Neutrophil (primary cell): ENCODE data around the gene RPL3.

Source experiments
- H3K27ac ChIP-seq: fragments of 200-600 bp; sonication (generic); 2 replicates; pipeline ENCODE4 v1.5.1; 2016; ENCODE audit warnings: mild to moderate bottlenecking, moderate library complexity
- H3K27me3 ChIP-seq: fragments of 200-600 bp; sonication (generic); 2 replicates; pipeline ENCODE4 v1.6.0; 2016; ENCODE audit warnings: mild to moderate bottlenecking
- H3K36me3 ChIP-seq: fragments of 200-600 bp; sonication (generic); 2 replicates; pipeline ENCODE4 v1.5.1; 2017
- H3K4me1 ChIP-seq, 2 experiments: fragments of 200-600 bp in 1 of 2; sonication (generic) in 1 of 2; 1 replicate in 1 of 2; 2 replicates in 1 of 2; pipeline versions ENCODE4 v1.5.1 to v1.6.1; 2013 to 2016; ENCODE audit warnings: low read depth in 1 of 2, low read length in 1 of 2, mild to moderate bottlenecking in 1 of 2, moderate library complexity in 1 of 2; ENCODE audit not compliant: control insufficient read depth in 1 of 2, insufficient read depth in 1 of 2
- H3K4me3 ChIP-seq, 2 experiments: fragments of 200-600 bp in 1 of 2; sonication (generic) in 1 of 2; 1 replicate in 1 of 2; 2 replicates in 1 of 2; pipeline ENCODE4 v1.5.1; 2013 to 2016; ENCODE audit warnings: low read depth in 1 of 2, low read length in 1 of 2, mild to moderate bottlenecking in 1 of 2, moderate library complexity in 1 of 2
- H3K9me3 ChIP-seq: fragments of 200-600 bp; sonication (generic); 2 replicates; pipeline ENCODE4 v1.5.1; 2016
- TF ChIP-seq, protein P1 (sequence below): fragments of 200-600 bp; sonication (generic); IDR thresholded peaks from 2 replicates; pipeline ENCODE4 v1.5.1; 2016; ENCODE audit warnings: antibody characterized with exemption

Gene RPL3

DNA sequence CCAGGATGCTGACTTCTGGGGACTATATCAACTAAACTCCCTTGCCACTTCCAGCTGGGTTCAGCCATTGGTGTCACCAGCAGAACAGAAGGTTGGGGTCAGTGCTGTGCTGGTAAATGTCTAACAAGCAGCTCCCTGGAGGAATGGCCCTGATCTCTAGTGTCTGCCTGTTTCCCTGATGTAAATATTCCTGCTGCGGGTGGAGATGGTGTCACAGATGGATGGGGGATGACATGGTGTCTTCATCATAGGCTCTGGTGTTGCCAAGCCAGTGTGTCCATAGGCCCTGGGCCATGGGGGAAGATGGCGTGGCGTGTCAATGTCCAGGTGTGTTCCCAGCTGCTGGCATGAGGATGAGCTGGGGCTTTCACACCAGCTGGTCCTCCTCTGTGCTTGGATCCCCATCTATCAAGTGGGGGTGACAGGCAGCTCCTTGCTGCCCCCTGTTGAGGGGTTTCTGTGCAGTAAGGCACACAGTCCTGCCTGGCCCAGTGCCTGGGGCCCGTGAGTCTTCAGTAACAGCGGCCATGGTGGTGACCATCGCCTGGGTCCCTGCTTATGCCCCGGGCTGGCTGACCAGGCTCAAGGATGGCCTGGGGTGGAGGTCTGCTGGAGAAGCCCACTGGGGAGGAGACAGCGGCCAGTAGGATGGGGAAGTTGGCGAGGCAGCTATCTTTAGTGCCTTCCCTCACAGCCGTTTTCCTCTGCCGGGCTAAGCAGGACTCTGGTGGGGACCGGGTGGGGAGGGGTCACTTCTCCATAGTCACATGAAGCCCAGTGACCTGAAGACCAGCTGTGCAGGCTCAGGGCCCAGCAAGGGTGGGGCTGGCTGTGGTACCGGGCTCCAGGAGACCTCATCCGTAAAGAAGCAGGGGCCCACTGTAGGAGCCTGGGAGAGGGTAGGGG is 12.7 kb downstream of the RPL3 start:
- Histone ChIP-seq H3K27me3 (peaks cover 32% of the 10 kb centered on the region), H3K9me3 (no peaks in the 10 kb centered on the region), H3K36me3 (peaks cover 4% of the 10 kb centered on the region), H3K4me1 (peaks cover 0 to 6% of the 10 kb centered on the region in 2 experiments), H3K4me3 (no peak overlapping the region), H3K27ac (no peak overlapping the region)
- TF ChIP-seq, protein P1, sequence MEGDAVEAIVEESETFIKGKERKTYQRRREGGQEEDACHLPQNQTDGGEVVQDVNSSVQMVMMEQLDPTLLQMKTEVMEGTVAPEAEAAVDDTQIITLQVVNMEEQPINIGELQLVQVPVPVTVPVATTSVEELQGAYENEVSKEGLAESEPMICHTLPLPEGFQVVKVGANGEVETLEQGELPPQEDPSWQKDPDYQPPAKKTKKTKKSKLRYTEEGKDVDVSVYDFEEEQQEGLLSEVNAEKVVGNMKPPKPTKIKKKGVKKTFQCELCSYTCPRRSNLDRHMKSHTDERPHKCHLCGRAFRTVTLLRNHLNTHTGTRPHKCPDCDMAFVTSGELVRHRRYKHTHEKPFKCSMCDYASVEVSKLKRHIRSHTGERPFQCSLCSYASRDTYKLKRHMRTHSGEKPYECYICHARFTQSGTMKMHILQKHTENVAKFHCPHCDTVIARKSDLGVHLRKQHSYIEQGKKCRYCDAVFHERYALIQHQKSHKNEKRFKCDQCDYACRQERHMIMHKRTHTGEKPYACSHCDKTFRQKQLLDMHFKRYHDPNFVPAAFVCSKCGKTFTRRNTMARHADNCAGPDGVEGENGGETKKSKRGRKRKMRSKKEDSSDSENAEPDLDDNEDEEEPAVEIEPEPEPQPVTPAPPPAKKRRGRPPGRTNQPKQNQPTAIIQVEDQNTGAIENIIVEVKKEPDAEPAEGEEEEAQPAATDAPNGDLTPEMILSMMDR = no peak

DNA sequence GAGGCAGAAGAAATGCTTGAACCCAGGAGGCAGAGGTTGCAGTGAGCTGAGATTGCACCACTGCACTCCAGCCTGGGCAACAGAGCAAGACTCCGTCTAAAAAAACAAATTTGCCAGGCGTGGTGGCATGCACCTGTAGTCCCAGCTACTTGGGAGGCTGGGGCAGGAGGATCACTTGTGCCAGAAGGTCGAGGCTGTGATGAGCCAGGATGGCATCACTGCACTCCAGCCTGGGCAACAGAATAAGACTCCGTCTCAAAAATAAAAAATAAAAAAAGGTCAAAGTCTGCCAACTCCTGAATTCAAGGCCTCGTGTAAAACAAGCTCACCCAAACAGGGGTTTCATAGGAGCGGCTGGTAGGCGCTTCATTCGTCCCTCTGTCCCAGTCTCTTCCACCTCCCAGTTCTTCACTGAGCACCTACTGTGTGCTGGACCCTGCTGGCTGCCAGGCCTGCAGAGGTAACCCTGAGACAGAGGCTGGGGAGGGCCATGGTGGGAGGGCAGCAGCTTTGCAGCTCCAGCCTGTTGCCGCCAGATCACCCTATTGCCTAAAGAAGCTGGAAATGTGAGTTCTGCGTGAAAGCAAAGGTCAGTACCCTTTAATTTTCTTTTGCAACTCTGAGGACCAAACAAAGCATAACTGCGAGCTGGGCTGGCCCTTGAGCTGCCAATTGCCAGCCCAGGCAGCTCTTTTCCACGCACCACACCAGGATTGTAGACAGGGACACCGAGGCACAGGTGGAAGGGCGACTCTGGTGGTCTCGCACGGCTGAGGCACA is 15.3 kb downstream of the RPL3 start:
- H3K9me3 ChIP-seq = no peaks in the 10 kb centered on the region
- H3K27me3 ChIP-seq = peaks cover 53% of the 10 kb centered on the region
- no peaks in the 10 kb centered on the region for H3K36me3 ChIP-seq
- no peak overlapping the region for H3K27ac ChIP-seq
- TF ChIP-seq, protein P1 = no peak
- peaks cover 7 to 10% of the 10 kb centered on the region in 2 experiments for H3K4me1 ChIP-seq
- no peak overlapping the region for H3K4me3 ChIP-seq

DNA sequence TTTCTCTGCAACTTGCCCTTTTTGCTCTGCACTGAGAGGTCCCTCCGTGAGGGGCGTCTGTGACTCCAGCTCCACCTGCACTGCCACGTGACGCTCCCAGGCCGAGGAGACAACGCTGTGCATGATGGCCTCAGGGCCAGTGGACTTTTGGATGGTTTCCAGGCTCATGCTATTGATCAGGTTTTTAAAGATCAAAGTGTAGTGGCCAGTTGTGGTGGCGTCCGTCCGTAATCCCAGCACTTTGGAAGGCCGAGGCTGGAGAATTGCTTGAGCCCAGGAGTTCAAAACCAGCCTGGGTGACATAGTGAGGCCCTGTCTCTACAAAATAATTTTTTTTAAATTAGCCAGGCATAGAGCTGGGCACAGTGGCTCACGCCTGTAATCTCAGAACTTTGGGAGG is 16.1 kb downstream of the RPL3 start:
- H3K27me3 ChIP-seq = peaks cover 50% of the 10 kb centered on the region
- TF ChIP-seq, protein P1 = no peak
- no peaks in the 10 kb centered on the region for H3K9me3 ChIP-seq
- no peak overlapping the region for H3K4me3 ChIP-seq
- H3K36me3 ChIP-seq = no peaks in the 10 kb centered on the region
- H3K4me1 ChIP-seq = peaks cover 5 to 7% of the 10 kb centered on the region in 2 experiments
- H3K27ac ChIP-seq = no peak overlapping the region

DNA sequence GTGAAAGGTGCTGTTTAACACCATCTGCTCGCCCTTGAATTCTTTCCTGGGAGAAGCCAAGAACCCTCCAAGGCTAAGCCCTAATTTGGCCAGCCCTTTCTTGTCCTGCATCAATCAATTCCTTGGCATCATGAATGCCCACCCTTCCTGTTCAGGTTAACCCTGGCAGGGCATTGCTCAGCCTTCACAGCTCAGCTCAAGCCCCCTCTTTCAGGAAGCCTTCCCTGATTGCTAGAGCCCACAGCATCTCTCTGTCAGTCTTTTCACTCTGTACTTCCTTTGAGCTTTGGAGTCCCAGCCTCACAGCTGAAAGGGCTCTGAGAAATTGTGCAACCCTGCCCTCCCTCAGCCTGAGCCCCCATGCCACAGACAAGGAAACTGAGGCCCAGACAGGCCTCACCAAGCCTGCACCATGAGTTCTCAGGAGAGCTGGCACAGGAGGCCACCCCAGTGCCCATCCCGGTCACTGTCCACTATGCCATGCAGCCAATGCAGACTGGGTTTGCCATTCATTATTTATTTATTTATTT is 16.9 kb downstream of the RPL3 start:
- H3K27ac ChIP-seq = no peak overlapping the region
- H3K27me3 ChIP-seq = peaks cover 57% of the 10 kb centered on the region
- no peaks in the 10 kb centered on the region for H3K9me3 ChIP-seq
- TF ChIP-seq, protein P1 = no peak
- H3K4me3 ChIP-seq = no peak overlapping the region
- peaks cover 5 to 7% of the 10 kb centered on the region in 2 experiments for H3K4me1 ChIP-seq
- H3K36me3 ChIP-seq = no peaks in the 10 kb centered on the region

DNA sequence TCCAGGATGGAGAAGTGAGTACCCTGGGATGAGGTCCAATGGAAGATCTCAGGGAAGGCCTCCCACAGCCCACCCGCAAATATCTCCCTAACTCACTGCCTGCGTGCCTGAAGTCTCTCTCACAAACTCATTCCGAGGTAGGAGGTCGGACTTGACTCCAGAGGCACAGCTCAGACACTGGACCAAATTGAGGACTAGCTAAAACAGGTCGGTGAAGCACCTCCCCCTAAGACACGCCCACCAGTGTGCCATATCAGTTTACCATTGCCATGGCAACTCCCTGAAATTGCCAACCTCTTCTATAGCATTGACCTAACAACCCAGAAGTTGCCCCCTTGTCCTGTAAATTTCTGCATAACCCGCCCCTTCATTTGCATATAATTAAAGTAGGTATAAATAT is 17.5 kb downstream of the RPL3 start:
- Histone ChIP-seq H3K9me3 (no peaks in the 10 kb centered on the region), H3K4me3 (no peak overlapping the region), H3K4me1 (peaks cover 5 to 7% of the 10 kb centered on the region in 2 experiments), H3K27me3 (peaks cover 58% of the 10 kb centered on the region), H3K27ac (no peak overlapping the region), H3K36me3 (no peaks in the 10 kb centered on the region)
- TF ChIP-seq, protein P1 = no peak
